DND-41 (cell line): ENCODE data around the gene BCKDK.

Experiments used
- ATAC-seq: fragments of 200-7000 bp; cut with Tn5 transposase; 3 replicates; pipeline ENCODE4 v1.9.1; 2021; ENCODE audit warnings: low read depth; ENCODE audit not compliant: insufficient read depth
- DNase-seq: peaks from one replicate; pipeline ENCODE4 v3.0.0-alpha.2; 2020
- H2AFZ ChIP-seq: 2 replicates; pipeline ENCODE4 v1.6.0; 2012; ENCODE audit warnings: low read depth, low read length
- H3K27ac ChIP-seq: 2 replicates; pipeline ENCODE4 v1.5.1; 2012; ENCODE audit warnings: low read length, inconsistent platforms
- H3K27me3 ChIP-seq: fragments of 200-600 bp; sonication (generic); 2 replicates; pipeline ENCODE4 v1.6.0; 2012; ENCODE audit warnings: low read length, mild to moderate bottlenecking, inconsistent platforms; ENCODE audit not compliant: insufficient read depth, poor library complexity
- H3K36me3 ChIP-seq: 2 replicates; pipeline ENCODE4 v1.5.1; 2012; ENCODE audit warnings: low read length, inconsistent platforms; ENCODE audit not compliant: insufficient read depth
- H3K4me1 ChIP-seq: 2 replicates; pipeline ENCODE4 v1.5.1; 2012; ENCODE audit warnings: mild to moderate bottlenecking, low read length; ENCODE audit not compliant: insufficient read depth
- H3K4me2 ChIP-seq: 2 replicates; pipeline ENCODE4 v1.6.0; 2012; ENCODE audit warnings: mild to moderate bottlenecking, moderate library complexity, low read length, inconsistent platforms; ENCODE audit not compliant: insufficient read depth
- H3K4me3 ChIP-seq, 2 experiments: fragments of 200-600 bp in 1 of 2; shearing (Covaris generic) in 1 of 2; 2 replicates each; pipeline ENCODE4 v1.5.1; 2012 to 2016; ENCODE audit warnings: inconsistent platforms in 2 of 2, low read length in 2 of 2, mild to moderate bottlenecking in 2 of 2, low read depth in 1 of 2, moderate library complexity in 1 of 2
- H3K79me2 ChIP-seq: 2 replicates; pipeline ENCODE4 v1.6.0; 2012; ENCODE audit warnings: low read length, inconsistent platforms; ENCODE audit not compliant: insufficient read depth
- H3K9ac ChIP-seq: 2 replicates; pipeline ENCODE4 v1.6.0; 2012; ENCODE audit warnings: low read depth, mild to moderate bottlenecking, inconsistent platforms, low read length, moderate library complexity
- H3K9me3 ChIP-seq: 2 replicates; pipeline ENCODE4 v1.5.1; 2012; ENCODE audit warnings: low read length, moderate library complexity, mild to moderate bottlenecking, inconsistent platforms; ENCODE audit not compliant: insufficient read depth, severe bottlenecking
- H4K20me1 ChIP-seq: 2 replicates; pipeline ENCODE4 v1.6.0; 2012; ENCODE audit warnings: low read length; ENCODE audit not compliant: insufficient read depth
- CTCF ChIP-seq: IDR thresholded peaks from 2 replicates; pipeline ENCODE4 v1.5.1; 2012; ENCODE audit warnings: borderline replicate concordance, low read length, moderate library complexity, mild to moderate bottlenecking; ENCODE audit not compliant: poor library complexity, severe bottlenecking; ENCODE audit errors: extremely low read depth
- EZH2 ChIP-seq: IDR thresholded peaks from 3 replicates; pipeline ENCODE4 v1.6.1; 2012; ENCODE audit warnings: borderline replicate concordance, low read depth, mild to moderate bottlenecking, moderate library complexity, low read length, inconsistent platforms; ENCODE audit not compliant: severe bottlenecking

The BCKDK gene

GRCh38 chr16:31080756-31081419, 27.3 kb upstream of the BCKDK start:
- Histone ChIP-seq H3K4me2 (no peak overlapping the region), H3K36me3 (peaks cover 97% of the 10 kb centered on the region), H3K4me1 (peaks cover 15% of the 10 kb centered on the region), H4K20me1 (peaks cover 75% of the 10 kb centered on the region), H3K4me3 (no peak overlapping the region), H3K9ac (no peak overlapping the region), H3K27ac (no peak overlapping the region), H3K27me3 (no peaks in the 10 kb centered on the region), H3K79me2 (peaks cover 64% of the 10 kb centered on the region), H3K9me3 (no peaks in the 10 kb centered on the region), H2AFZ (no peak overlapping the region)
- ATAC-seq (no peak), DNase-seq (no peak)
- TF ChIP-seq EZH2 (no peak), CTCF (no peak)

- ATAC-seq = no peak
- no peak overlapping the region for H3K9ac ChIP-seq
- H3K36me3 ChIP-seq = peaks cover 95% of the 10 kb centered on the region
- TF ChIP-seq EZH2 (no peak), CTCF (no peak)
- H3K4me3 ChIP-seq = no peak overlapping the region
- H3K27ac ChIP-seq = no peak overlapping the region
- H2AFZ ChIP-seq = no peak overlapping the region
- H3K4me1 ChIP-seq = peaks cover 15% of the 10 kb centered on the region
- peaks cover 56% of the 10 kb centered on the region for H3K79me2 ChIP-seq
- DNase-seq = no peak
- no peak overlapping the region for H3K4me2 ChIP-seq
- no peaks in the 10 kb centered on the region for H3K27me3 ChIP-seq
- no peaks in the 10 kb centered on the region for H3K9me3 ChIP-seq
- peaks cover 72% of the 10 kb centered on the region for H4K20me1 ChIP-seq
Measured at GRCh38 chr16:31081428-31082351, 26.5 kb upstream of the BCKDK start.

GRCh38 chr16:31082368-31083045, 25.7 kb upstream of the BCKDK start:
- DNase-seq (no peak), ATAC-seq (no peak)
- peaks cover 64% of the 10 kb centered on the region for H4K20me1 ChIP-seq
- peaks cover 95% of the 10 kb centered on the region for H3K36me3 ChIP-seq
- peaks cover 47% of the 10 kb centered on the region for H3K79me2 ChIP-seq
- H3K9me3 ChIP-seq = no peaks in the 10 kb centered on the region
- no peak overlapping the region for H2AFZ ChIP-seq
- no peaks in the 10 kb centered on the region for H3K27me3 ChIP-seq
- H3K4me1 ChIP-seq = peaks cover 15% of the 10 kb centered on the region
- no peak for TF ChIP-seq CTCF
- TF ChIP-seq EZH2 = no peak
- no peak overlapping the region for H3K9ac ChIP-seq
- H3K4me2 ChIP-seq = no peak overlapping the region
- no peak overlapping the region for H3K27ac ChIP-seq
- H3K4me3 ChIP-seq = no peak overlapping the region
